GM18526 (cell line): ENCODE data around the gene RAB11FIP5.

ENCODE experiments used
- POLR2A ChIP-seq: IDR thresholded peaks from 3 replicates; pipeline ENCODE4 v1.6.1; 2011; ENCODE audit not compliant: insufficient read length; ENCODE audit errors: extremely low read depth

Gene RAB11FIP5

GRCh38 chr2:73099486-73099885 is 13.3 kb downstream of the RAB11FIP5 start:
- TF ChIP-seq POLR2A: no peak

- TF ChIP-seq POLR2A: no peak
Measured at GRCh38 chr2:73095910-73096309, 16.8 kb downstream of the RAB11FIP5 start.

DNA sequence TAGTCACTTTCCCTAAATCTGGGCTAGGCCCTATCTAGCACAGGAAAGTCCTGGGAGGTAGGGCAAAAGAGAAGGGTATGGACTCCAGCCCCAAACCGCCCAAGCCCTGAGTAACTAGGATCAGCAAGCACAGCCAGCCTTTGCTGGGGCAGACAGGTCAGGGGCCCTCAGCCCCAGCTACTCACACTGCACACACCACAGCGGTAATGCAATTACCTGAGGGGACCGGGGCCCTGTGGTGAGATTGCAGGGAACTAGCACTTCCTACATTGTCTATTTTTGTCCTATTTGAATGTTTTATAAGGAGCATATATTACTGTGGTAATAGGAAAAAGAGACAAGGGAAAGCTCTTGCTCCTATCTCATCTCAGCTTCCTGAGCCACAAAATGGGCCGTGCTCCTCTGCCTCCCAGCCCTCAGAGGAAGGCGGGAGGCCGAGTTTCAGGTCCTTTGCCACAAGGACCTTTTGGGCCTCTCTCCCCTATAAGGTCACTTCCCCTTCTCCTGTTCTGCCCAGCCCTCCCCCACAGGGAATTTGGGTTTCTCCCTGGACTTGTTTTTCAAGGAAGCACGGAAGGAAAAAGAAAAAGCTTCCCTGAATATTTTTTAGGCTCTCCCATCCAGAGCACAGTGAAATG is 20.5 kb downstream of the RAB11FIP5 start:
- no peak for TF ChIP-seq POLR2A

DNA sequence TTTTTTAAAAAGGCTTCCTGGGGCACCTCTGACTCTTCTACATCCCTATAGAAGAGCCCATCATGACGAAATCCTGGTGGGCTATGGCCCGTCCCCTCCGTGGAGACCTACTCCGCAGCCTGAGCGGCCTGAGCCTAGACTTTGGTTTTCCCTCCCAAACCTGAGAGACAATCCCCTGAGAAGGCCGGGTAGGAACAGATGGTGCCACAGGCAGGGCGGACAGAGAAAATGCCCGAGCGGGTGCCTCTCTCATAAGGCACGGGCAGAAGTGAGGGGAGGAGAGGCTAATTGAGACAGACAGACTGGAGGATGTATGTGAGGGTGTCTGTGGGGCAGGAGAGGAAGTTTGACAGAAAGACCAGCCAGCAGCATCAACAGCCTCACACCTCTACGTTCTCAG is 21.1 kb downstream of the RAB11FIP5 start:
- no peak for TF ChIP-seq POLR2A

- TF ChIP-seq POLR2A: no peak
Measured at GRCh38 chr2:73091164-73091563, 21.6 kb downstream of the RAB11FIP5 start.

DNA sequence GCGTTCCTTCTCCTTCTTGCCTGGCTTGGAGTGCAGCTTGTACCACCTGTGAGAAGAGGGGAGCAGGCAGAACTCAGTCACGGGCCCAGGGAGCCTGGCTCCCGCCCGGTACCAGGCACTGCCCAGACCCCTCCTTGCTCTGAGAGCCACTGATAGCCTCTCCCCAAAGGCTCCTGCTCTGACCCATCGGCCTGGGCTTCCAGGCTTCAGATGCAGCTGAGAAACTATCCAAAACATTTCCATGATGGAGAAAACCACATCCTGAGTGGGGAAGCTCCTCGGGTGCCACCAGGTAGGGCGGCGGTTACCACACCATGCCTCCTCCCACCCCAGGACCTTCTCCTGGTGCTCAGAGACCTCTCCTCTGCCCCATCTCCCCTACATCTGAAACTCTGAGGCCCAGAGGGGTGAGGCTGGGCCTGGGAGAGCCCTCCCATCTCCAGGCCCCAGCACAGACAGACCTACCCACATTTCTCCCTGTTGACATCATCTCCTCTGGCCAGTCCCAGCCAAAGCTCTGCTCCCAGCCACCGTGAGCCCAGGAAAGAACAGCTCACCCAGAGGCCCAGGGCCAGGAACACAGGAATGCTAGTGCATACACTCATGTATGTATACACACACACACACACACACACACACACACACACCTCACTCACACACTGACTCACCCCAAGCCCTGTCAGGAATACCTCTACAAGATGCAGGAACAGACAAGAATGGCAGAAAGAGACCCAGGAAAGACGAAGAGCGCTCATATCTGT is 23.3 kb downstream of the RAB11FIP5 start:
- no peak for TF ChIP-seq POLR2A

- TF ChIP-seq POLR2A: no peak
Measured at GRCh38 chr2:73088703-73089102, 24.0 kb downstream of the RAB11FIP5 start.

DNA sequence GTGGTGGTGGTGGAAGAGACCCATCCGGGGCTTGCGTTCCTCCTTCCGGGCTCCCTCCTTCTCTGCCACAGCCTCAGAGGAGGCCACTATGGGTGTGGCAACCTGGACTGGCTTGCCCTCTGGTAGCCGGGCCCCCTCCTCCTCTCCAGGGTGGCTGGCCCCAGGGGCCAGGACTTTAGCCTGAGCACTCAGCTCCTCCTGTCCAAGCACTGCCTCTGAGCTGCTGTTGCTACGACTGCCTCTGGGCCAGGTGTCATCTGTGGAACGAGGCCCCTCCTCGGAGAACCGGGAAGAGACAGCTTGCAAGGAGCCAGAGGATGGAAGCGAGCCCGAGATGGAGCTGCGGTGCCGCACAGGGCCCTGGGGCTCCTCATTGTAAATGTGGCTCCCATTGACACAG is 24.5 kb downstream of the RAB11FIP5 start:
- TF ChIP-seq POLR2A: no peak

DNA sequence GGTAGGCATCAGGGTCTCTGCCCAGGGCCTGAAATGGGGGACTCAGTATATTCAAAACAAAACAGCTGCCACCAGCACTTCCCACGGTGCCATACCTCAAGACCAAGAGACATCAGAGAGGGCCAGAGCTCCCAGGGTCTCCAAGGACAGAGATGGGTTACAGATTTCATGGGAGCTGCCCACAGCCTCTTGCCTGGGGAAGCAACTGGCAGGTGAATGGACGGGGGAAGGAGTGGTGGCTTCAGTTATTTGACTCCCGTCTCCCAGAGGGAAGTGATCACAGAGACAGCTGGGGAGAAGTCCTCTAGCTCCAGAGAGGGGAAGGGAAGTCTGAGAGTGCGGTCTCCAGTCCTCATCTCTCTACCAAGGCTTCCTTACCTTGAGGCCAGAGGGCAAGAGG is 25.4 kb downstream of the RAB11FIP5 start:
- TF ChIP-seq POLR2A: no peak

GRCh38 chr2:73085691-73086090 is 27.1 kb downstream of the RAB11FIP5 start:
- no peak for TF ChIP-seq POLR2A

DNA sequence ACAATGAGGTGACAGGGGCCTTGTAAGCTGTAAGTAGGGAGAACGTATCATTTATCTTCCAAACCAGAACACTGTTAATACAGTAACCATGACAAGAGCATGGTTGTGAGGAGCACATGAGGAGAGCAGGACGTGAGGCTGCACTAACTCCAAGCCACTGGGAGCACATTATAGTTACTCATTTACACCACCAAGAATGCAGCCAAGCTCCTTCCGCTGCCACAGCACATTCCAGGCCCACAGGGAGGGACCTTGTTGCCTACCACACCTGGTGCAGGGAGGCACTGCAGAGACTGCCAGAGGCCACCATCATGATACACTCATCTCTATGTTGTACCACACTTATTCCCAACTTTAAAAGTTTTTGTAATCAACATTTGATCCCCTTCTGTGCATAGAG is 27.8 kb downstream of the RAB11FIP5 start:
- TF ChIP-seq POLR2A: no peak

DNA sequence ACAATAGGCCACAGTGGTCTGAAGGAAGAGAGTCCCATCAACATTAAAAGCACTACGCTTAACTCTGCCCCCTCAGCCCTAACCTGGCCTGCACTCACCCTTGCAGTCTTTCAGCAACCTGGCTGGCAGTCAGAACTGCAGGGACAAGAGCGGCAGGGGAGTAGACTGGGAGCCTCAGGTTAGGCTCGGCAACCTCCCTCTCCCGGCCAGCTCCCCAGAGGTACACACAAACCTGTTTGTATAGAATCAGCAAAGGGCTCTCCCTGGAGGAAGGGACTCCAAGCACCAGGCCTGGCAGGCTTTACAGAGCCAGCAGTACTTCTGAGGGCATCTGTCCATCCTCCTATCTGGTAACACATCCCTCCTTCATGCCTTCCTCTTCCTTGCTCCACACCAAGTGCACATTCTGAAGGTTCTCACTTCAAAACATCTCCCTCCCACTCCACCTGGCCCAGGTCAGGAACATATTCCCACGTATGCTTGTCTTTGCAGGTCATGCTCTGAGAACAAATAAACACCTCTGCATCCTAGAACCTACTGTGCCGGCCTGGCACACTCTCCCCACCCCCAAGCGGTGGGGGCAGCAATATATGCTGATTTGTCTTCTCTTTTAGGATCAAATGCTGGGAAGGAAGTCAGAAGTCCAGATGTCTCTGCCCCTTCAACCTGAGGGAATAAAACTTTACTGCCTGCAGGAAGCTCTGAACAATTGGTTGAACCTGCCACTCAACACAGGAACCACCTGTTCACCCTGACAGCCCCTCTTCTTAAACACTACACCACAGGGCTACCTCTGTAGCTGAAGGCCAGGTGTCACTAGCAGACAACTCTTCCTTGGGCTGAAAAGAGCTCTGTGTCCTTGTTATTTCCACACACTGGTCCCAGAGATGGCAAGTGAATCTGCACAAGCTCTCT is 28.6 kb downstream of the RAB11FIP5 start:
- no peak for TF ChIP-seq POLR2A

- no peak for TF ChIP-seq POLR2A
Measured at GRCh38 chr2:73082523-73083410, 30.0 kb downstream of the RAB11FIP5 start.

GRCh38 chr2:73081181-73081671 is 31.5 kb downstream of the RAB11FIP5 start:
- no peak for TF ChIP-seq POLR2A
